ENCODE measurements around the gene ARHGEF7. TPM values are rescaled to one million over a fixed set of nuclear protein-coding genes. Genes with fewer than 3 reads are reported as not detected.

Gene ARHGEF7
- total RNA-seq, 1 experiment from 2014 or later = 100 TPM

DNA sequence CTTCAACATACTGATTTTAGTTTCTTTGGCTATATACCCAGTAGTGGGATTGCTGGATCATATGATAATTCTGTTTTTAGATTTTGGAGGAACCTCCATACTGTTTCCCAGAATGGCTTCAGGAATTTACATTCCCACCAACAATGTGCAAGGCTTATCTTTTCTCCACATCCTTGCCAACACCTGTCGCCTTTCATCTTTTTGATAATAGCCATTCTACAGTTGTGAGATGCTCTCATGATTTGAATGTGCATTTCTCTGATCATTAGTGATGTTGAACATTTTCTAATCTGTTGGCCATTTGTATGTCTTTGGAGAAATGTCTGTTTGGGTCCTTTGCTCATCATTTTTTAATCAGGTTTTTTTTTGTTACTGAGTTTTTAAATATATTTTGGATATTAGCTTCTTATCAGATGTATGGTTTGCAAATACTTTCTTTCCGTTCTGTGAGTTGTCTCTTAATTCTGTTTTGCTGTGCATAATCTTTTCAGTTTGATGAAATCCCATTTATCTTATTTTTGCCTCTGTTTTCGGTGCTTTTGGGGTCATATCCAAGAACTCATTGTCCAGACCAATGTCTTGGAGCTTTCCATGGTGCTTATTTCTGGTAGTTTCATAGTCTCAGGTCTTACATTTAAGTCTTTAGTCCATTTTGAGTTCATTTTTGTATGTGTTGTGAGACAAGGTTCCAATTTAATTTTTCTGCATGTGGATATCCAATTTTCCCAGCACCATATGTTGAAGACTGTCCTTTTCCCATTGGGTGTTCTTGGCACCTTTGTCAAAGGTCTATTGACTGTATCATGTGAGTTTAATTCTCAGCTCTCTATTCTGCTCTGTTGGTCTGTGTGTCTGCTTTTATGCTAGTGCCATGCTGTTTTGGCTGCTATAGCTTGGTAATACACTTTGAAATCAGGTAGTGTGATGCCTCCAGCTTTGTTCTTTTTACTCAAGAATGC is 44.5 kb downstream of the ARHGEF7 start:
- Histone ChIP-seq H3K4me2 (ENCODE audit: low read depth, low read length, poor library complexity, severe bottlenecking) (no peak overlapping the region), H3K9me2 (replicated peaks; ENCODE audit: insufficient read depth, low read length) (no peaks in the 10 kb centered on the region), H3K4me1 (ENCODE audit: low read length) (peaks cover 55% of the 10 kb centered on the region), H3K27ac (ENCODE audit: low read length) (no peak overlapping the region), H3K9ac (ENCODE audit: low read length) (no peak overlapping the region), H2AFZ (ENCODE audit: low read length) (no peak overlapping the region), H3K4me3 (ENCODE audit: low read length) (no peak overlapping the region), H3K27me3 (ENCODE audit: low read length) (no peaks in the 10 kb centered on the region), H3K36me3 (ENCODE audit: insufficient read depth, low read length) (peaks cover 46% of the 10 kb centered on the region), H3K79me2 (ENCODE audit: low read length) (peaks cover 99% of the 10 kb centered on the region), H3K9me3 (ENCODE audit: low read length) (no peaks in the 10 kb centered on the region), H4K20me1 (ENCODE audit: insufficient read depth, low read depth, low read length) (peaks cover 1% of the 10 kb centered on the region; the same call in 1 of the 2 replicates)
- no peak for DNase-seq

DNA sequence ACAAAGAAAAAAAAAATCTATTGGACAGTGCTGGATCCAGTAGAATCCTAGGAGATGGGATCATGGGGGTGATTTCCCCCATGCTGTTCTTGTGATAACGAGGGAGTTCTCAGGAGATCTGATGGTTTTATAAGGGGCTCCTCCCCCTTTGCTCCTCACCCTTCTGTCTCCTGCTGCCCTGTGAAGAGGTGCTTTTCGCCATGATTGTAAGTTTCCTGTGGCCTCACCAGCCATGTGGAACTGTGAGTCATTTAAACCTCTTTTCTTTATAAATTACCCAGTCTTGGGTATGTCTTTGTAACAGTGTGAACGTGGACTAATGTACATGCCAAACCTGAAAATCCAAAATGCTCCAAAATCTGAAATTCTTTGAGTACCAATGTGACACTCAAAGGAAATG is 45.5 kb downstream of the ARHGEF7 start:
- H3K9ac ChIP-seq (ENCODE audit: low read length) = no peak overlapping the region
- no peaks in the 10 kb centered on the region for H3K9me2 ChIP-seq (replicated peaks; ENCODE audit: insufficient read depth, low read length)
- H3K27me3 ChIP-seq (ENCODE audit: low read length) = no peaks in the 10 kb centered on the region
- H3K27ac ChIP-seq (ENCODE audit: low read length) = peak overlapping the region; percentile 68
- no peaks in the 10 kb centered on the region for H3K9me3 ChIP-seq (ENCODE audit: low read length)
- peaks cover 99% of the 10 kb centered on the region for H3K79me2 ChIP-seq (ENCODE audit: low read length)
- peaks cover 46% of the 10 kb centered on the region for H3K36me3 ChIP-seq (ENCODE audit: insufficient read depth, low read length)
- no peak for DNase-seq
- no peak overlapping the region for H3K4me3 ChIP-seq (ENCODE audit: low read length)
- H4K20me1 ChIP-seq (ENCODE audit: insufficient read depth, low read depth, low read length) = no peaks in the 10 kb centered on the region; the same call in 1 of the 2 replicates
- H3K4me2 ChIP-seq (ENCODE audit: low read depth, low read length, poor library complexity, severe bottlenecking) = peak overlapping the region; percentile 52
- no peak overlapping the region for H2AFZ ChIP-seq (ENCODE audit: low read length)
- H3K4me1 ChIP-seq (ENCODE audit: low read length) = peaks cover 55% of the 10 kb centered on the region

DNA sequence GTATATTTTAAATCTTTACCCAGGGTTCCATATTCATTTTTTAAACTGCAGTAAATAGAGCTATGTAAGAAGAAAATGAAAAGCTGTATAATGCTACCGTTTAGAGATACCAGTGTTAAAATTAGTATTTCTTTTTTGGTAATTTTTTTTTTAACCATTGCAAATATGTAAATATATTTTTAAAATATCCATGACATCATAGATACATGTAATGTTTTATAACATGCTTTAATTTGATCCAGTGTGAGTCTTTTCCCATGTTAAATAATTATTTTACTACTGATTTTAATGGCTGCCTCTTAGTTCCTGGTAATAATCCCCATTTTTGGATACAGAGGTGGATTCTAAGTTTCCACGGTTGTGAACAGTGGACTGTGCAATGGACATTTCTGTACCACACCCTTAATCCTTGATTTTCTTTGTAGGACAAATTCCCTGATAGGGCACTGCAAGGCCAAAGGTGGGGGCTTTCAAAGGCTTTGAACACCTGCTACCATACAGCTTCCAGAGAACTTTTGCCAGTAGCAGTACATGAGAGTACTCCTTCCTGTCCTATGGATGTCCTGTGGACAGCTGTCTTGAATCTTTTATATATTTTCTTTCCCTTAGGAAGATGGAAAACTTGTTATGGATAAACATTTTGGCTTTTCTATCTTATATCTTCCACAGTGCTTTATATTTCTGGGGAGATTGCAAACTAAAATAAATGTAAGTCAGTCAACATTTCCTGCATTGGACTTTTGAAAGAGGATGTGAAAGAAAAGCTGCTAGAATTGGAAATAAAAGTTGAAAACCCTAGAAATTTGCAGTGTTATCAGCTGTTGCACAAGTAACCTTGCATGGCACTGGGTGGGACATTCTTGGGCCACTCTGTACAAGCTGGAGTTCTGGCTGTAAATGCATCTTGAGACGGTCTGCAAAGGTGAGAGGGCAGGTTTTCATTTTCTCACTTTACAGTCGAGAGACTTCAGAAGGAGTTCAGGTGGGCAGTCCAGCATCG is 46.8 kb downstream of the ARHGEF7 start:
- Histone ChIP-seq H3K9me3 (ENCODE audit: low read length) (no peaks in the 10 kb centered on the region), H3K9ac (ENCODE audit: low read length) (no peak overlapping the region), H2AFZ (ENCODE audit: low read length) (no peak overlapping the region), H3K4me2 (ENCODE audit: low read depth, low read length, poor library complexity, severe bottlenecking) (peak overlapping the region; percentile 52), H3K4me3 (ENCODE audit: low read length) (no peak overlapping the region), H3K4me1 (ENCODE audit: low read length) (peaks cover 61% of the 10 kb centered on the region), H3K27ac (ENCODE audit: low read length) (peak overlapping the region; percentile 68), H4K20me1 (ENCODE audit: insufficient read depth, low read depth, low read length) (peaks cover 10% of the 10 kb centered on the region; the same call in 1 of the 2 replicates), H3K79me2 (ENCODE audit: low read length) (peaks cover 99% of the 10 kb centered on the region), H3K9me2 (replicated peaks; ENCODE audit: insufficient read depth, low read length) (no peaks in the 10 kb centered on the region), H3K36me3 (ENCODE audit: insufficient read depth, low read length) (peaks cover 46% of the 10 kb centered on the region), H3K27me3 (ENCODE audit: low read length) (no peaks in the 10 kb centered on the region)
- peak; percentile 57 for DNase-seq

DNA sequence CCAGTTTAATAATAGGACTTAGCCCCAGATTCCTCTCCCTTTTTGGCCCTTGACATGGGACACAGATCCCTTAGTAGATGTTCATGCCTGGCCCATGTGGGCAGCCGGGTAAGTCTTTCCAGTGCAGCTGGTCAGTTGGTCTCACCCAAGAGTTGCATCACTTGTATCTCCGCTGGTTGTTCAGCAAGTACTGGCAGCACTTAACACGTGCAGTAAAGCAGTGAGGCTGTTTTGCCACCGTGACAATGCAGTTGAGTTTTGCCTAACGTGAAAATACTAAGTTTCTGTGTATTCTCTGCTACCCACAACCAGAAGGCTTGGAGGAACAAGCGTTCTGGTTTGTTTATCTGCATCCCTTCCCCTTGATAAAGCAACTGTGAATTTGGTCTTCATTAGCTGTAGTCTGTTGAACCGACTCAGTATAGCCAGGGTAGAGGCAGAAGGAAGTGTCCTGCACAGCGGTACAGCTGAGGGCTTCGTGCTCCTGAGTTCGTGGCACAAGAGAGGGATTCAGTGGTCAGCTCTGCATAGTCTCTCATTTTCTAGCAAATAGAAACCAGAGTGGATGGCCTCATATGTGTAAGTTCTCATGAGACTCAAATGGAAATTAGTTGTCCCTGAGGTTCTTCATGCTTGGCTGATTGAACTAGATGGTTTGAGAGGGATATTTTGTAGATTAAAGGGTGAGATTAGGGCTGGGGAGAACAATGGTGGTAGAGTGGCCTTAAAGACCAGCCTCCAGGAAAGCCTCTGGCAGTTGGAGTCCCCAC is 50.3 kb downstream of the ARHGEF7 start:
- Histone ChIP-seq H3K4me1 (ENCODE audit: low read length) (peaks cover 63% of the 10 kb centered on the region), H3K27ac (ENCODE audit: low read length) (peak overlapping the region; percentile 66), H4K20me1 (ENCODE audit: insufficient read depth, low read depth, low read length) (peaks cover 11% of the 10 kb centered on the region; the same call in 1 of the 2 replicates), H3K9ac (ENCODE audit: low read length) (peak overlapping the region; percentile 41; the same call in 1 of the 2 replicates), H3K4me2 (ENCODE audit: low read depth, low read length, poor library complexity, severe bottlenecking) (peak overlapping the region; percentile 49), H3K4me3 (ENCODE audit: low read length) (peak overlapping the region; percentile 35), H3K9me2 (replicated peaks; ENCODE audit: insufficient read depth, low read length) (no peaks in the 10 kb centered on the region), H3K9me3 (ENCODE audit: low read length) (no peaks in the 10 kb centered on the region), H2AFZ (ENCODE audit: low read length) (no peak overlapping the region), H3K27me3 (ENCODE audit: low read length) (no peaks in the 10 kb centered on the region), H3K36me3 (ENCODE audit: insufficient read depth, low read length) (peaks cover 28% of the 10 kb centered on the region), H3K79me2 (ENCODE audit: low read length) (peaks cover 99% of the 10 kb centered on the region)
- peak; percentile 64 for DNase-seq

DNA sequence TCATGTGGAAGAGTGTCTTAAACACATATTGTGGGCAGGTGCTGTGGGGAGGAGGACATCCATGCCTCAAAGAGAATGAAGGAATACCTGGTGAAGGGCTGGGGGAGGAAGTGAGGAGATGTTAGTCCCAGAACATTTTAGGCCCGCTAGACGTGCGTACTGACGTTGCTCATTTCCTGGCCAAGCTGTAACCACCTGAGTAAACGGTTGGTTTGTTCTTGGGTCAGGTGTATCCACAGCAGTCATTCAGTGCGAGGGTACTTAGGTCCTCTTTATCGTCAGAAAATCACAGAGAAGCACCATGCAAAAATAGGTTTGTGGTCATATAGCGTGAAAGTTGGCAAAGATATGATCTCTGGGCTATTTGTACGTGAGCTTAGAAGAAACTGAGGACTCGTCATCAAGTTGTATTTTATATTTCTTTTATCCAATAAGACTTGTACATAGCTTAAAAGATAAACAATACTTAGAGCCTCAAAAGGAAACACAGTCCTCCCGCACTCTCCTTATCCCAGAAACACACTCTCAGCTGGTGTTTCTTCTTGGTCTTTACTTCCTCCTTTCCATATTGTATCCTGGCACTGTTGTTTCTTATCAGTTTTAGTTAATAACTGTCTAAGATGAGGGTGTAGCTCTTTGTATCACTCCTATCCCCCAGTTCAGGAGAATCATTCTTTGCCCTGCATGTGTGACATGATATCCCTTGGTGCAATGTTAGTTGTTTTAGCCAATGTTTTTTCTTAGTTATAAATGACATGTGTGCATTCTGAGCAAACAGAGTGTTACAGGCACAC is 52.0 kb downstream of the ARHGEF7 start:
- H3K9ac ChIP-seq (ENCODE audit: low read length) = no peak overlapping the region
- no peak overlapping the region for H3K4me2 ChIP-seq (ENCODE audit: low read depth, low read length, poor library complexity, severe bottlenecking)
- peaks cover 47% of the 10 kb centered on the region for H3K4me1 ChIP-seq (ENCODE audit: low read length)
- H2AFZ ChIP-seq (ENCODE audit: low read length) = no peak overlapping the region
- no peaks in the 10 kb centered on the region for H3K9me2 ChIP-seq (replicated peaks; ENCODE audit: insufficient read depth, low read length)
- H3K79me2 ChIP-seq (ENCODE audit: low read length) = peaks cover 99% of the 10 kb centered on the region
- peaks cover 26% of the 10 kb centered on the region; the same call in 1 of the 2 replicates for H3K36me3 ChIP-seq (ENCODE audit: insufficient read depth, low read length)
- DNase-seq = no peak
- no peaks in the 10 kb centered on the region for H3K9me3 ChIP-seq (ENCODE audit: low read length)
- peaks cover 11% of the 10 kb centered on the region; the same call in 1 of the 2 replicates for H4K20me1 ChIP-seq (ENCODE audit: insufficient read depth, low read depth, low read length)
- no peaks in the 10 kb centered on the region for H3K27me3 ChIP-seq (ENCODE audit: low read length)
- no peak overlapping the region for H3K4me3 ChIP-seq (ENCODE audit: low read length)
- peak overlapping the region; percentile 66; the same call in 1 of the 2 replicates for H3K27ac ChIP-seq (ENCODE audit: low read length)

DNA sequence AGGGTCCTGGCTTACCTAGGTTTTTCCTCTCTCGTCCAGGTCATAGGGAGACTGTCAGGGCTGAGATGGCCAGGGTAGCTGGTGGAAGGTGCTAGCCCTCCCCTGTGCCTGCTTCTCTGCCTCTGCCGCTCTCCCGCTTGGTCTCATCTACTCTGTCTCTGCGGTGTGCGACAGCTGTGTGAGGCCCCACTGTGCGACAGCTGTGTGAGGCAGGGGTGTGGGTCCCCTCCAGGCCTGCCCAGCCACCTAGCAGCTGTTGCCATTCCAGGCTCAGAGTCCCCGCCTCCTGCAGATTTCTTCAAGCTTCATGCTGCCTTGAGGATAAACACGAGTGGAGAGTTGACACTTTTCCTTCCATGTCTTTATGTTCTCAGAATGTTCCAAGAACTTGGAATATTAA is 53.0 kb downstream of the ARHGEF7 start:
- H4K20me1 ChIP-seq (ENCODE audit: insufficient read depth, low read depth, low read length) = peaks cover 18% of the 10 kb centered on the region; the same call in 1 of the 2 replicates
- H3K9me2 ChIP-seq (replicated peaks; ENCODE audit: insufficient read depth, low read length) = no peaks in the 10 kb centered on the region
- H3K27me3 ChIP-seq (ENCODE audit: low read length) = no peaks in the 10 kb centered on the region
- no peak overlapping the region for H2AFZ ChIP-seq (ENCODE audit: low read length)
- no peak overlapping the region for H3K4me2 ChIP-seq (ENCODE audit: low read depth, low read length, poor library complexity, severe bottlenecking)
- no peaks in the 10 kb centered on the region for H3K9me3 ChIP-seq (ENCODE audit: low read length)
- H3K9ac ChIP-seq (ENCODE audit: low read length) = no peak overlapping the region
- peaks cover 29% of the 10 kb centered on the region for H3K36me3 ChIP-seq (ENCODE audit: insufficient read depth, low read length)
- peaks cover 99% of the 10 kb centered on the region for H3K79me2 ChIP-seq (ENCODE audit: low read length)
- H3K27ac ChIP-seq (ENCODE audit: low read length) = no peak overlapping the region
- no peak overlapping the region for H3K4me3 ChIP-seq (ENCODE audit: low read length)
- DNase-seq = no peak
- H3K4me1 ChIP-seq (ENCODE audit: low read length) = peaks cover 37% of the 10 kb centered on the region

DNA sequence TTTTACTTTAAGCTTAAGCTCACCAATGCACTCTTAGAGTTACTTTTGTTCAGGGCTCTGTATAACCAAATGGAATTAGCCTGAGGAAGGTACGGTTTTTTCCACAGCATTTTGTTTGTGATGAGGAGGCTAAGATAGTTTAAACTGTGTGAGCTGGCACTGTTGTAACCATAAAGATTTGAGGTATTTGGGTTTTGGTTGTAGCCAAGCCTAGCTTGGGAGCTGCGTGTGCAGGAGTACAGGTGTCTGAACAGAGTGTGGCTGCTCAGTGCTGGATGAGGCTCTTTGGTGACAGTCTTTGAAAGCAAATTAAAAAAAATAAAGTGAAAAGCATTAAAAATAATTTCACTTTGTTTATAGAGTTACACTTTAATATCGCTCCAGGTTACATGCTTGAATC is 56.0 kb downstream of the ARHGEF7 start:
- no peak overlapping the region for H3K4me2 ChIP-seq (ENCODE audit: low read depth, low read length, poor library complexity, severe bottlenecking)
- H3K79me2 ChIP-seq (ENCODE audit: low read length) = peaks cover 100% of the 10 kb centered on the region
- H3K36me3 ChIP-seq (ENCODE audit: insufficient read depth, low read length) = peaks cover 28% of the 10 kb centered on the region
- H2AFZ ChIP-seq (ENCODE audit: low read length) = no peak overlapping the region
- no peaks in the 10 kb centered on the region for H3K9me2 ChIP-seq (replicated peaks; ENCODE audit: insufficient read depth, low read length)
- H3K4me1 ChIP-seq (ENCODE audit: low read length) = peaks cover 9% of the 10 kb centered on the region
- H3K9ac ChIP-seq (ENCODE audit: low read length) = no peak overlapping the region
- no peaks in the 10 kb centered on the region for H3K27me3 ChIP-seq (ENCODE audit: low read length)
- H4K20me1 ChIP-seq (ENCODE audit: insufficient read depth, low read depth, low read length) = peaks cover 16% of the 10 kb centered on the region; the same call in 1 of the 2 replicates
- no peak overlapping the region for H3K27ac ChIP-seq (ENCODE audit: low read length)
- H3K4me3 ChIP-seq (ENCODE audit: low read length) = no peak overlapping the region
- no peaks in the 10 kb centered on the region for H3K9me3 ChIP-seq (ENCODE audit: low read length)
- no peak for DNase-seq

All from Karpas-422 (cell line).